Ascending aorta (tissue), 2 donors: ENCODE data around the gene MZB1. TPM values are rescaled to one million over a fixed set of nuclear protein-coding genes. Genes with fewer than 3 reads are reported as not detected.

Source experiments
- DNase-seq, 2 donors: peaks; one replicate each; pipeline ENCODE4 v3.0.0-alpha.2; 2019; ENCODE audit warnings: low spot score in 2 of 2
- H3K27ac ChIP-seq, 2 donors: fragments of 200-600 bp; sonication (generic); one replicate each; pipeline ENCODE4 v1.5.1; 2016 to 2017; ENCODE audit warnings: mild to moderate bottlenecking in 1 of 2
- H3K27me3 ChIP-seq: fragments of 200-600 bp; sonication (generic); one replicate; pipeline ENCODE4 v1.5.1; 2017
- H3K36me3 ChIP-seq, 2 donors: fragments of 200-600 bp; sonication (generic); one replicate each; pipeline ENCODE4 v1.5.1; 2016
- H3K4me1 ChIP-seq, 2 donors: fragments of 200-600 bp; sonication (generic); one replicate each; pipeline ENCODE4 v1.5.1; 2016 to 2017; ENCODE audit warnings: mild to moderate bottlenecking in 1 of 2
- H3K4me3 ChIP-seq, 2 donors: fragments of 200-600 bp; sonication (generic); one replicate each; pipeline ENCODE4 v1.5.1; 2016 to 2017; ENCODE audit warnings: mild to moderate bottlenecking in 1 of 2
- H3K9me3 ChIP-seq, 2 donors: fragments of 200-600 bp; sonication (generic); one replicate each; pipeline ENCODE4 v1.5.1; 2016
- intact Hi-C: fragments of 100-400 bp; cut with DNase I; formaldehyde crosslinking; loops from one replicate; pipeline ENCODE4 v1.15.1; 2023
- total RNA-seq: library from RNA; depleted of rRNA; stranded (reverse); fragments of >200 nt; gene quantifications from one replicate; pipeline ENCODE4 v1.1.0, GENCODE V29; 2016
- TF ChIP-seq, protein P1 (sequence below), 3 experiments: fragments of 200-600 bp in 2 of 3; fragments of 450-650 bp in 1 of 3; sonication (generic) in 2 of 3; IDR thresholded peaks; one replicate each; pipeline ENCODE4 v1.5.1; 2016 to 2019; ENCODE audit warnings: antibody characterized with exemption in 3 of 3, mild to moderate bottlenecking in 1 of 3, moderate library complexity in 1 of 3

Gene MZB1
- total RNA-seq, 1 donor from 2014 or later, result 8.0 TPM

- no peaks in the 10 kb centered on the region for H3K27me3 ChIP-seq
- H3K27ac ChIP-seq, result no peak overlapping the region
- H3K4me1 ChIP-seq, result peaks cover 5 to 19% of the 10 kb centered on the region in 2 donors
- H3K4me3 ChIP-seq, result no peak overlapping the region
- TF ChIP-seq, protein P1, sequence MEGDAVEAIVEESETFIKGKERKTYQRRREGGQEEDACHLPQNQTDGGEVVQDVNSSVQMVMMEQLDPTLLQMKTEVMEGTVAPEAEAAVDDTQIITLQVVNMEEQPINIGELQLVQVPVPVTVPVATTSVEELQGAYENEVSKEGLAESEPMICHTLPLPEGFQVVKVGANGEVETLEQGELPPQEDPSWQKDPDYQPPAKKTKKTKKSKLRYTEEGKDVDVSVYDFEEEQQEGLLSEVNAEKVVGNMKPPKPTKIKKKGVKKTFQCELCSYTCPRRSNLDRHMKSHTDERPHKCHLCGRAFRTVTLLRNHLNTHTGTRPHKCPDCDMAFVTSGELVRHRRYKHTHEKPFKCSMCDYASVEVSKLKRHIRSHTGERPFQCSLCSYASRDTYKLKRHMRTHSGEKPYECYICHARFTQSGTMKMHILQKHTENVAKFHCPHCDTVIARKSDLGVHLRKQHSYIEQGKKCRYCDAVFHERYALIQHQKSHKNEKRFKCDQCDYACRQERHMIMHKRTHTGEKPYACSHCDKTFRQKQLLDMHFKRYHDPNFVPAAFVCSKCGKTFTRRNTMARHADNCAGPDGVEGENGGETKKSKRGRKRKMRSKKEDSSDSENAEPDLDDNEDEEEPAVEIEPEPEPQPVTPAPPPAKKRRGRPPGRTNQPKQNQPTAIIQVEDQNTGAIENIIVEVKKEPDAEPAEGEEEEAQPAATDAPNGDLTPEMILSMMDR (IDR thresholded peaks at IDR 0.05), result no peak
- intact Hi-C loops, result loop anchor here (5.0 kb wide), 2 partner anchors 62 to 68 kb away; partner anchors contain the start of gene SPATA24
- no peaks in the 10 kb centered on the region for H3K36me3 ChIP-seq
- no peaks in the 10 kb centered on the region for H3K9me3 ChIP-seq
- DNase-seq, result no peak
These were observed 49.7 kb downstream of the MZB1 start for GRCh38 chr5:139340051-139340450.

Other genes starting within 250 kb of the MZB1 start
- gene SIL1, start 191.5 kb downstream of the MZB1 start, total RNA-seq, result 53.4 TPM
- gene MATR3, start 96.2 kb downstream of the MZB1 start, total RNA-seq, result 58.8 TPM
- 27.6 TPM for gene PAIP2, start 48.1 kb downstream of the MZB1 start, total RNA-seq
- not detected for gene SLC23A1, start 6.6 kb downstream of the MZB1 start, total RNA-seq
- gene PROB1, start 5.2 kb upstream of the MZB1 start, total RNA-seq, result 4.3 TPM
- gene SPATA24, start 14.2 kb upstream of the MZB1 start, total RNA-seq, result not detected
- gene DNAJC18, start 49.6 kb upstream of the MZB1 start, total RNA-seq, result 8.4 TPM
- gene ECSCR, start 72.8 kb upstream of the MZB1 start, total RNA-seq, result 51.6 TPM
- not detected for gene SMIM33, start 81.1 kb upstream of the MZB1 start, total RNA-seq
- 179 TPM for gene STING1, start 92.8 kb upstream of the MZB1 start, total RNA-seq
- 65.9 TPM for gene UBE2D2, start 171.4 kb upstream of the MZB1 start, total RNA-seq